SU-DHL-6 (cell line): ENCODE measurements around the gene CYP19A1.

Source experiments
- CTCF ChIP-seq: fragments of 200-600 bp; sonication (generic); IDR thresholded peaks from one replicate; pipeline ENCODE4 v1.5.1; 2017; ENCODE audit warnings: antibody characterized with exemption, mild to moderate bottlenecking, low read length, moderate library complexity; ENCODE audit not compliant: insufficient read depth, poor library complexity, severe bottlenecking
- EZH2phosphoT487 ChIP-seq: fragments of 200-600 bp; sonication (generic), shearing (Covaris generic); conservative IDR thresholded peaks from 2 replicates; pipeline ENCODE4 v1.6.1; 2018; ENCODE audit warnings: mild to moderate bottlenecking, antibody characterized with exemption, low read length, moderate library complexity, mixed read lengths

GRCh38 chr15:51353976-51354375, 15.6 kb upstream of the CYP19A1 start:
- no peak for TF ChIP-seq CTCF
- no peak for TF ChIP-seq EZH2phosphoT487
